ENCODE results near the gene MAP2K1. TPM values are rescaled to one million over a fixed set of nuclear protein-coding genes. Genes with fewer than 3 reads are reported as not detected.

Gene MAP2K1
- total RNA-seq, 1 experiment from 2014 or later: 56.8 TPM

- Histone ChIP-seq H3K27me3 (replicated peaks; ENCODE audit: insufficient read depth, low read depth, low read length, poor library complexity) (no peaks in the 10 kb centered on the region), H3K36me3 (ENCODE audit: insufficient read depth, low read length, poor library complexity, severe bottlenecking) (no peaks in the 10 kb centered on the region), H3K27ac (ENCODE audit: low read depth, low read length, poor library complexity, severe bottlenecking) (no peak overlapping the region), H3K9me3 (ENCODE audit: low read depth, low read length, poor library complexity, severe bottlenecking) (no peaks in the 10 kb centered on the region), H3K4me3 (ENCODE audit: low read depth, low read length, poor library complexity, severe bottlenecking) (no peak overlapping the region), H3K4me1 (ENCODE audit: insufficient read depth, low read length, poor library complexity, severe bottlenecking) (no peaks in the 10 kb centered on the region)
- no peak for TF ChIP-seq CTCF (conservative IDR thresholded peaks at IDR 0.05; ENCODE audit: low read depth, low read length)
- TF ChIP-seq EZH2 (IDR thresholded peaks at IDR 0.05; ENCODE audit: borderline replicate concordance, low read depth, low read length, poor library complexity, severe bottlenecking): no peak
- DNase-seq (ENCODE audit: low spot score): no peak
- ChIA-PET CTCF (no interaction called here), POLR2A (ENCODE audit: low non-redundant PET) (no interaction called here)
- intact Hi-C loops (cut with micrococcal nuclease; ENCODE audit: unreplicated experiment): no loop called here
- BruUV-seq (replicated peaks): no TSS peak
These were observed 23.9 kb upstream of the MAP2K1 start for GRCh38 chr15:66362776-66363175.

GRCh38 chr15:66364944-66365528, 21.7 kb upstream of the MAP2K1 start:
- H3K27ac ChIP-seq (ENCODE audit: low read depth, low read length, poor library complexity, severe bottlenecking): no peak overlapping the region
- peaks cover 5% of the 10 kb centered on the region for H3K4me1 ChIP-seq (ENCODE audit: insufficient read depth, low read length, poor library complexity, severe bottlenecking)
- intact Hi-C loops (cut with micrococcal nuclease; ENCODE audit: unreplicated experiment): no loop called here
- DNase-seq (ENCODE audit: low spot score): no peak
- no peak overlapping the region for H3K4me3 ChIP-seq (ENCODE audit: low read depth, low read length, poor library complexity, severe bottlenecking)
- CTCF ChIA-PET: no interaction called here
- no peaks in the 10 kb centered on the region for H3K27me3 ChIP-seq (replicated peaks; ENCODE audit: insufficient read depth, low read depth, low read length, poor library complexity)
- no peaks in the 10 kb centered on the region for H3K36me3 ChIP-seq (ENCODE audit: insufficient read depth, low read length, poor library complexity, severe bottlenecking)
- POLR2A ChIA-PET (ENCODE audit: low non-redundant PET): no interaction called here
- no TSS peak for BruUV-seq (replicated peaks)
- H3K9me3 ChIP-seq (ENCODE audit: low read depth, low read length, poor library complexity, severe bottlenecking): no peaks in the 10 kb centered on the region
- no peak for TF ChIP-seq CTCF (conservative IDR thresholded peaks at IDR 0.05; ENCODE audit: low read depth, low read length)
- TF ChIP-seq EZH2 (IDR thresholded peaks at IDR 0.05; ENCODE audit: borderline replicate concordance, low read depth, low read length, poor library complexity, severe bottlenecking): no peak

GRCh38 chr15:66369773-66370651, 16.7 kb upstream of the MAP2K1 start:
- TF ChIP-seq EZH2 (IDR thresholded peaks at IDR 0.05; ENCODE audit: borderline replicate concordance, low read depth, low read length, poor library complexity, severe bottlenecking) (no peak), CTCF (conservative IDR thresholded peaks at IDR 0.05; ENCODE audit: low read depth, low read length) (no peak)
- Histone ChIP-seq H3K4me1 (ENCODE audit: insufficient read depth, low read length, poor library complexity, severe bottlenecking) (peaks cover 11% of the 10 kb centered on the region), H3K4me3 (ENCODE audit: low read depth, low read length, poor library complexity, severe bottlenecking) (no peak overlapping the region), H3K27ac (ENCODE audit: low read depth, low read length, poor library complexity, severe bottlenecking) (peak overlapping the region; percentile 72), H3K27me3 (replicated peaks; ENCODE audit: insufficient read depth, low read depth, low read length, poor library complexity) (no peaks in the 10 kb centered on the region), H3K9me3 (ENCODE audit: low read depth, low read length, poor library complexity, severe bottlenecking) (no peaks in the 10 kb centered on the region), H3K36me3 (ENCODE audit: insufficient read depth, low read length, poor library complexity, severe bottlenecking) (no peaks in the 10 kb centered on the region)
- intact Hi-C loops (cut with micrococcal nuclease; ENCODE audit: unreplicated experiment): no loop called here
- no TSS peak for BruUV-seq (replicated peaks)
- CTCF ChIA-PET: no interaction called here
- DNase-seq (ENCODE audit: low spot score): peak; percentile 9
- POLR2A ChIA-PET (ENCODE audit: low non-redundant PET): no interaction called here

All from A673 (cell line).